GM10266 (cell line): ENCODE results near the gene AMN.

ENCODE experiments used
- DNase-seq: peaks from one replicate; pipeline ENCODE4 v3.0.0; 2012; ENCODE audit errors: extremely low spot score
- CTCF ChIP-seq: IDR thresholded peaks from 2 replicates; pipeline ENCODE4 v1.5.1; 2012; ENCODE audit warnings: mild to moderate bottlenecking, low read depth; ENCODE audit not compliant: control insufficient read depth, insufficient read depth; ENCODE audit errors: missing control alignments

Gene AMN

GRCh38 chr14:102954081-102954789 is 31.8 kb downstream of the AMN start:
- DNase-seq = no peak
- no peak for TF ChIP-seq CTCF

- TF ChIP-seq CTCF = no peak
- DNase-seq = no peak
Measured at GRCh38 chr14:102955636-102956408, 33.4 kb downstream of the AMN start.

GRCh38 chr14:102957222-102957621 is 34.8 kb downstream of the AMN start:
- no peak for DNase-seq

GRCh38 chr14:102958461-102958860 is 36.0 kb downstream of the AMN start:
- no peak for DNase-seq
- no peak for TF ChIP-seq CTCF

More at GRCh38 chr14:102957222-102957621, 34.8 kb downstream of the AMN start:
- no peak for TF ChIP-seq CTCF

GRCh38 chr14:102962111-102962627 is 39.7 kb downstream of the AMN start:
- TF ChIP-seq CTCF = no peak
- DNase-seq = no peak

- no peak for TF ChIP-seq CTCF
- no peak for DNase-seq
Measured at GRCh38 chr14:102964152-102964730, 41.8 kb downstream of the AMN start.
